22Rv1 (cell line): Measurements from ENCODE around the gene CCDC57.

Experiments
- ZFX ChIP-seq: fragments of 450-650 bp; IDR thresholded peaks from 2 replicates; pipeline ENCODE4 v1.6.1; 2017; ENCODE audit warnings: antibody characterized with exemption, borderline replicate concordance
- TF ChIP-seq, protein P1 (sequence below): fragments of 450-650 bp; IDR thresholded peaks from 2 replicates; pipeline ENCODE4 v1.5.1; 2017; ENCODE audit warnings: mild to moderate bottlenecking

DNA sequence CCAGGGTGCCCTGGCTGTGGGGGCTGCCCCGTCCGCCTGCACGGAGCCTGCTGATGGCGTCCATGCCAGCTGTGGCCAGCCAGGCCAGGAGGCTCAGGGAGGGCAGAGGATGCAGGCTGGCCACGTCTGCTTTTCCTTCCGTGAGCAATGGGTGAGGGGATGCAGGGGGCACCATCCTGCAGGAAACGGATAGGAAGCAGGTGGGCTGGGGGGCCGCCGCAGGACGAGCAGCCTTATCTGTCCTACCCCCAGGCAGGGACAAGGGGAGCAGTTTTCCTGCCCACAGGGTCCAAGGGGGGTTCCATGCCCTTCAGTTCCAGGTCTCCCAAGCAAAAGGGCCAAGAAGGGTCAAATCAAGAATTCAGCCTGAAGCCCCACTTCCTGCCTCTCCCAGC lies 153.8 kb downstream of the CCDC57 start:
- TF ChIP-seq, protein P1, sequence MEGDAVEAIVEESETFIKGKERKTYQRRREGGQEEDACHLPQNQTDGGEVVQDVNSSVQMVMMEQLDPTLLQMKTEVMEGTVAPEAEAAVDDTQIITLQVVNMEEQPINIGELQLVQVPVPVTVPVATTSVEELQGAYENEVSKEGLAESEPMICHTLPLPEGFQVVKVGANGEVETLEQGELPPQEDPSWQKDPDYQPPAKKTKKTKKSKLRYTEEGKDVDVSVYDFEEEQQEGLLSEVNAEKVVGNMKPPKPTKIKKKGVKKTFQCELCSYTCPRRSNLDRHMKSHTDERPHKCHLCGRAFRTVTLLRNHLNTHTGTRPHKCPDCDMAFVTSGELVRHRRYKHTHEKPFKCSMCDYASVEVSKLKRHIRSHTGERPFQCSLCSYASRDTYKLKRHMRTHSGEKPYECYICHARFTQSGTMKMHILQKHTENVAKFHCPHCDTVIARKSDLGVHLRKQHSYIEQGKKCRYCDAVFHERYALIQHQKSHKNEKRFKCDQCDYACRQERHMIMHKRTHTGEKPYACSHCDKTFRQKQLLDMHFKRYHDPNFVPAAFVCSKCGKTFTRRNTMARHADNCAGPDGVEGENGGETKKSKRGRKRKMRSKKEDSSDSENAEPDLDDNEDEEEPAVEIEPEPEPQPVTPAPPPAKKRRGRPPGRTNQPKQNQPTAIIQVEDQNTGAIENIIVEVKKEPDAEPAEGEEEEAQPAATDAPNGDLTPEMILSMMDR, result no peak
- TF ChIP-seq ZFX, result no peak
